EH (cell line): ENCODE data around the gene TRMT6.
A peak's percentile ranks its signal among the peaks of the same experiment; 100 is the strongest.

ENCODE experiments used
- DNase-seq: peaks from one replicate; pipeline ENCODE4 v3.0.0-alpha.2; 2015; ENCODE audit warnings: low read depth

Gene TRMT6

DNA sequence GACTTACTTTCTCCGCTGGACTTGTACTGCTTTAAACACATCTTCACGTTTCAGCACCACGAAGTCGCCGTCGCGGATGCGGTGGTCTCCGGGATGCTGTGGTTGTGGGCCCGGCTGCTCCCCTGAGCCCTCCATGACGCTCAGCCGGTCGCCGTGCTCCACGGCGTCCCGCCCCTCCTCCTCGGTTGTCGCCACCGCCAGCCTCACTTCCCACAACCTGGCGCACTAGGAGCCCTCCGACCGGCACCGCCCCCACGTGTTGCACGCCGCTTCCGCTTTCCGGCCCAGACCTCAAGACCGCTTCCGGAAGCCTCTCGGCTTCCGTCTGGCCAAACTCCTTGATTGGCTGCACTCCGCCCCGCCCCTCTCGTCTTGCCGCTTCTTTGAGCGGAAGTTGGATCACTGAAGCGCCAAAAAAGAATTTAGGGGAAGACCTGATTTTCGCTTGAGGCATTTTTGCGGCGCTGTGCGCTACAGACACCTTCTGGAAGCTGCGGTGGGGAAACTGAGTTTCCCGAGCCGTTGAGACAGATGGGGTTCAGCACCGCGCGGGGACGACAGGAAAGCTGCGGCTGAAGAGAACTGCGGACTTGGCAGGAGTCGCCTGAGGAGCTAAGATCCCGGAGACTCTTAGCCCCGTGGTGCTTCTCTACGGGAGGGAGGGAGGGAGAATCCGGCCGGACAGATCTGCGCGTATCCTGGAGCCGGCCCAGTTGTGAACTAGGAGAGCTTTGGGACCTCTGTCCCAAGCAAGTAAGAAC lies at the start of gene TRMT6, which contains the start of gene MCM8:
Gene TRMT6, minus strand, starts transcription at position 263 of the 761 bp plus-strand sequence. Its CDS starts 128 bp downstream, at position 135.
Gene MCM8, plus strand, starts transcription at position 382 of the 761 bp plus-strand sequence. CDS start 1,364 bp downstream, outside the sequence.
- DNase-seq: peak; percentile 96

- no peak for DNase-seq
These were observed 49.5 kb upstream of the TRMT6 start for GRCh38 chr20:5999783-6000182.

DNA sequence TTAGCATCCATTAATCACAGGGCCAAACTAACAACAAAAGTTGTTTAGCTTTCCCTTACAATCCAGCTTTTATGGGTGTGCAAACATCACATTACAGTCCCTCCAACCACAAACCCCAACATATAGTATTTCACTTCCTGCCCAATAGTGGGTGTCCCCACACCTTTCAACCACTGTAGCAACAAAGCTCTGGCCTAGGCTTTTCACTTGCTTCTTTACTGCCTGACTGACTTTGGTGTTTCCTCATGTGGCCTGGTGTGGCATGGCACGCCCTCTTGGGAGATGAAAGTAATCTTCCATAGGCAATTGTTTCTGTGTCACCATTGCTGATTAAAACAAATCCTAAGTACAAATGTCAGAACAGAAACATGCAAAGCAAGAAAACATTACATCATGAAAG lies 46.4 kb upstream of the TRMT6 start:
- DNase-seq: no peak

DNA sequence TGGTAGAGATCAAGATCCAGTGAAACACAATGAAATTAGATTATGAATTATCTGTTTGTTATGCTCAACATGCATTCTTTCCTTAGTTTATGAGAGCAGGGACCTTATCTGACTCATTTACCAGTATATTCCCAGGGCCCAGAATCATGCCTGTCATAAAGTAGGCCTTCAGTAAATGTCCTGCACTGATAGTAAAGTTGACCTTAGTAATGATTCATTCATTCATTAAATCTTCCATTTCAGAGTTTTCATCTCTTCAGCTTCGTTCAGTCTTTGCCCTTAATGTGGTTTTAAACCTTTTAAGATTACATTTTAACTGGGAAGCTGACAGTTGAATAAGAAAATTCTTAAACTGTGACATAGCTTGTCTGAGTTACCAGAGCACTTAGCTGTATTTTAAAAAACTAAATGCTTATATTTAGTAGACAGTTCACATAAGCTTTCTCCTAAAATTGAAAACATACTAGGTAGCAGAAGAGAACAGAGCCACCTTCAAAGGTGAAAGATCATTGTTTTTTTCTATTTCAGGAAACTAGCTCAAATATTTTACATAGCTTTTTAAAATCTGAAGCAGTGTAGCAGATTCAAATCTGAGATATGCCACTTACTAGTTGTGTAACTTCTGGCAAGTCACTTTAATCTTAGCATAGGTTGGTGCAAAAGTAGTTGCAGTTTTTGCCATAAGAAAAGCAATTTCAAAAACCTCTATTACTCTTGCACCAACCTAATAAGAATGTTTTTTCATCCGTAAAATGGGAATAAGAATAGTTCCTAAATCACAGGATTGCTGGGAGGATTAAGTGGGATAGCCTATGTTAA lies 41.5 kb upstream of the TRMT6 start:
- DNase-seq: peak; percentile 86

DNA sequence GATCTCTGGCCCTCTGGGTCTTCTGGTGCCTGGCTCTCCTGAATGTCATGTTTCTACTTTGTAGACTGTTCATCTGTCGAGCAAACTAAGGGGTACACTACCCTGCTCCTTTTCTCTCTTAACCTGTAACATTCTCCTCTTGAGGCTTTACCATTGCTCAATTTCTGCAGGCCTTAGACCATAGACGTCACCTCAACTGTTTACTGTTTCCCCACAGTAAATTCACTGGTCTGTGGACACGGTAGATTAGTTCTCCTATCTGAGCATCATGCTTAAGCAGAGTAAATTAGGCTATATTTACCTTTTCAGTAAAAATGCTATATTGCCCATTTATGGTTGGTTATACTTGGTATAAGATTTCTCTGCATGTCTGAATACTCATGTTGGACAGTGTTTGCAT lies 40.6 kb upstream of the TRMT6 start:
- DNase-seq: no peak

DNA sequence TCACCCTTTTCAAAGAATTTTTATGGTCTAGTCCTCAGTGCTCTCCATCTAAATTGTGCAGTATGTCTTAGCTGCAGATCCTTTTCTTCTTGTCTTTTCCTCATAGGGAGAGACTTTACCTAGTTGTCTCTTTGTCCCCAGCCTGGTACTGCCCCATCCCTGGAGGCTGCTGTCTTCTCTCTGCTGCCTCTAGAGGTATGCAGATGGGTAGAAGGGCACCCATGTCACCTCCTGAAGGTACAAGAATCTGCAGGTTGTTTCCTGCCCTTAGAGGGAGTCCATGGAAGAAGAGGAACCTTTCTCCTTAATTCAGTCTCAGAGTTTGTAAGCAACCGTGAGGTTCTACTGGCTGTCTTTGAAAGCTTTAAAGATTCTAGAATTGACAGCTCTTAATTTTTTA lies 39.2 kb upstream of the TRMT6 start:
- no peak for DNase-seq

- no peak for DNase-seq
These were observed 37.0 kb upstream of the TRMT6 start for GRCh38 chr20:5987383-5987782.

DNA sequence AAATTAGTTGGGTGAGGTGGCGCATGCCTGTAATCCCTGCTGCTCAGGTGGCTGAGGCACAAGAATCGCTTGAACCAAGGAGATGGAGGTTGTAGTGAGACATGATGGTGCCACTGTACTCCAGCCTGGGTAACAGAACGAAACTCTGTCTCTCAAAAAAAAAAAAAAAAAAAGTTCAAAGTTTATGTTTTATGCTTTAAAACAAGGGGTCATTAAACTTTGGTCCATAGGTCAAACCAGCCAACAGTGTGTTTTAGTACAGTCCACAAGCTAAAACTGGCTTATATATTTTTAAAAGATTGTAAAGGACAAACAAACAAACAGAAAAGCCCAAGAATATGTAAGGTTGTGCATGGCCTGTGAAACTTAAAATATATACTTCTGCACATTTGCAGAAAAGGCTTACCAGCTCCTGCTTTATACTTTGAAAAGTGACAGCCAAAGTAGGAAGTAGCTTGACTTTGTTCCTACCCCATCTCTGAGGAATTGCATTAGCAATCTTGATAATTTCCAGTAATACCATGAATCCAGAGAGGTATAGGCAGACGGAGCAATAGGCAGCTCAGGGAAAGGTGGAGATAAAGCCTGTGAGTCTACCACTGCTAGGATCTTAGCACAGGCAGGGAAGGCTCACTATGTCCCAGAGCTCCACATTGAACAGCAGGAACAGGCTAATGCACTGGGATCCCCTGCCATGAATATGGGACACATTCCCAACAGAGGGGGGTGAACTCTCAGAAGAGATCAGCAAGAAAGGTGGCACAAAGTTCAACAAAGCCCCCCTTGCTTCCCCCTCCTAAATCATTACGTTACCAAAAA lies 30.6 kb upstream of the TRMT6 start:
- DNase-seq: no peak

DNA sequence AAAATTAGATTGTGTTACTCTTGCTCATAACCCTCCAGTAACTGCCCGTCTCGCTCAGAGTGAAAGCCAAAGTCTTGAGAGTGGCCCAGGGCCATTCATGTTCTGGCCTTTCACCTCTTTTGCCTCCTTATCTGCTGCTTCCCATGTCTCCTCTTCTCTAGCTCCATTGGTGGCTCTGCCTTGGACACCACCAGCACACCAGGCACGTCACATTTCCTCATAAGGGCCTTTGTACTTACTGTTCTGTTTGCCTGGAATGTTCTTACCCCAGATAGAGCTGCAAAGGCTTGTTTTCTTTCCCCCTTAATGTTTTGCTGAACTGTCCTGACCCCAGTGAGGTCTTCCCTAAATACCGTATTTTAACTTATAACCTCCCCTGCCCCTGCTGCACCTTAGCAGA lies 29.5 kb upstream of the TRMT6 start:
- DNase-seq: no peak

DNA sequence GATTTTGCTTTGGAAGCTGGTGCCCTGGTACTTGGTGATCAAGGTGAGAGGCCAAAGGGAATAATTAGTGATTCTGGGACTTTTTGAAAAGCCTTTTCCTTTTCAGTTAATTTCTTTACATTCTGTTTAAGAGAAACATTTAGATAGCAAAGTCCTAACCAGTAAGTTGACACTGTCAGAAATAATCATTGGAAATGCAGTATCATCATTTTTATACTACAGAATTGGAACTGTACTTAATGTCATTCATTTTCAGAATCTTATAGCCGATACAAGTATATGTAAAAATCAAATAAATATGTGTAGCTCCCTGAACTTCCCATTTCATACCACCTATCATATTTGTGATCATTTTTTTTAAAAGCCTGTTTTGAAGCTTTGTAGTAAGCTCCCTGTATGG lies 27.6 kb upstream of the TRMT6 start:
- no peak for DNase-seq

DNA sequence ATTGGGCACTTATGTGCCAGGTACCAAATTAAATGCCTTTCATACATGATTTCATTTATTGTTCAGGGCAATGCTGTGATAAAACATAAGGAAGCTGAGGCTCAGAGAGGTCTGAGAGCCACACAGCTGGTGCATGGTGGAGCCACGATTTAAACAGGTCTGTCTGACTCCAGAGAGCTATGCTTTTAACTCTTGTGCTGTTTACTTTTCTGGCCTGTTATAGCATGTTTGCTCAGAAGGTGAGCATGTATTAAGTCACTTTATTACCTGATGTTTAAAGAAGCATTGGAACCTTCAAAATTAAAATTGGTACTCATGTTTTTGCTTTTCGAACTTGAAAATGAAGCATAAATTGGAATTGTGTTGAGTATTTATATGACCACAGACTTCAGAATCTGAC lies 26.9 kb upstream of the TRMT6 start:
- no peak for DNase-seq

DNA sequence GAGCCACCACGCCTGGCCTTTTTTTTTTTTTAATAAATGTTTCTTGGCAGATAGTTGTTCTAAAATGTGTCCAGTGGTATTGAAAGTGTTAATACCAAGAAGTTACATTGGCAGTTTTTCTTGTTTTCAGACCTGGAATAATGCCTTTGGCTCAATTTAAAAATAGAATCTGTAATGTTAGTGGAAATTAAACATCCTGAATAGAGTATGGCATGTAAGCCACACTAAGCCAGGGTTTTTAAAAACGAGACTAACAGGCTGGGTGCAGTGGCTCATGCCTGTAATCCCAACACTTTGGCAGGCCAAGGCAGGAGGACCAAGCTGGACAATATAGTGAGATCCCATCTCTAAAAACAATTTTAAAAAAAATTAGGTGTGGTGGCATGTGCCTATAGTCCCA lies 25.4 kb upstream of the TRMT6 start:
- DNase-seq: no peak

- DNase-seq: peak; percentile 9
These were observed 24.2 kb upstream of the TRMT6 start for GRCh38 chr20:5974531-5974930.

GRCh38 chr20:5973971-5974370 lies 23.6 kb upstream of the TRMT6 start:
- DNase-seq: no peak

DNA sequence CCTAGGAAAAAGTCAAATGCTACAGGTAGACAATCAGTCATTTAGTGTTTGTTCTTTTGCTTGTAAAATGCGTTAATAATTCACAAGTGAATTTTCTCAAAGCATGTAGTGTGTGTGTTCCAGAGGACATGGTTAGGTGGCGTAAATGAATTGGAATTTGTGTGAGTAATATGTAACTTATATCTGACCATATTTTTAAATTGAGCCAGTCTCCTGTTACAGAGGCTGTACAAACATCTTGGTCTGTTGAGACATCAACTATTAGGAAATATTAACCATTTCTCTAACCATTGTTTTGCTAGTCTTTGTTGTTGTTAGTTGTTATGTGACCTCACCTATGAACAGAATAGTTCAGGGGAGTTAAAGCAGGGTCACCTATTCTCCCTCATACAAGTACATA lies 22.8 kb upstream of the TRMT6 start:
- DNase-seq: peak; percentile 7

GRCh38 chr20:5971203-5971602 lies 20.9 kb upstream of the TRMT6 start:
- DNase-seq: no peak

DNA sequence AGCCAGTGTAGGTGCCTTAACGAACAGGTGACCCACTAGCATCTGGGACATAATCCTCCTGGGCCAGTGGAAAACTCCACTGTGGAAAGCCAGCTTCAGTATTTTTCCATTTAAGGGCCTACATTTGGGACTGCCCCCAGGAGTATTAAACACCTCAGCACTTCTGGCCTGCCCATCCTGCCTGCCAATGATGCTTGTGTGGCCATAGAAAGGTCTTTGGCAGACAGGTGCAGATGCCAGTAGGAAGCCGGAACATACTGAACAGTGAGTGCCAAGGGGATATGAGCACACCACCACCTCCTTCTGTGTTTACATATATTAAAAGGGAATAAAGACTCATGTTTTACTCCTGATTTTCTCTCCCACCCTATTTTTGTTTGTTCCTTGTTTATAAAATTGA lies 20.0 kb upstream of the TRMT6 start:
- no peak for DNase-seq

- DNase-seq: no peak
These were observed 19.6 kb upstream of the TRMT6 start for GRCh38 chr20:5969940-5970339.

GRCh38 chr20:5969348-5969935 lies 19.1 kb upstream of the TRMT6 start:
- DNase-seq: no peak

DNA sequence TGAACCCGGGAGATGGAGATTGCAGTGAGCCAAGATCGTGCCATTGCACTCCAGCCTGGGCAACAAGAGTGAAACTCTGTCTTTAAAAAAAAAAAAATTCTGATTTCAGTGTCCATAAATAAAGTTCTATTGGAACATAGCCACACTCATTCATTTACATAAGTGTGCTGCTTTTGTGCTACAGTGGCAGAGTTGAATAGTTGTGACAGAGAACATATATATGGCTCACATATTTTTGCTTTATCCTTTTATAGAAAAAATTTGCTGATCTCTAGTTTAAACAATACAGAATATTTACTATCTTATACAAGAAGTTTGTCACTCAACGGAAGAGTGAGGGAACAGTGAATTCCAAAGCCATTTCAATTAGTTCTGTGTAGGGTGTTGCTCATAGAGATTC lies 18.1 kb upstream of the TRMT6 start:
- no peak for DNase-seq

GRCh38 chr20:5967469-5967868 lies 17.1 kb upstream of the TRMT6 start:
- peak; percentile 2 for DNase-seq

DNA sequence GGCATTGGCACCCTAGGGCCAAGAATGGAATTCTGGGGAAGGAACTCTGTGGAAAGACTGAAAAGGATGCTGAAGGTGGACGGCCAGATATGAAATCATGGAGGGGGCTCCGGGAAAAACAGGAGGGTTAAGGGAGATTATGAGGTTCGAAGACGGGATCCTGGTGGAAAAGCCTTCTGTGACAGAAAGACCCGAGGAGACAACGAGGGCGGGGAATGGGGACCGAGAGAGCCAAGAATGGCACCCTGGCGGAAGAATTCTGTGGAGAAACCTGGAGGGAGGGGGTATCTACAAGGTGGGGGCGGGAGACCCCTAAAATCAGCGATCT lies 426 bp downstream of the TRMT6 start:
- DNase-seq: no peak
